Hepatocyte (in vitro differentiated cells): ENCODE results near the gene ATP6V0E1.

Experiments
- EZH2 ChIP-seq: fragments of 200-600 bp; sonication (generic); IDR thresholded peaks from 2 replicates; pipeline ENCODE4 v1.6.1; 2016; ENCODE audit warnings: antibody characterized with exemption, mild to moderate bottlenecking, borderline replicate concordance
- TF ChIP-seq, protein P1 (sequence below): fragments of 200-600 bp; sonication (generic); IDR thresholded peaks from 2 replicates; pipeline ENCODE4 v1.5.1; 2016; ENCODE audit warnings: antibody characterized with exemption, mild to moderate bottlenecking; ENCODE audit not compliant: poor library complexity

DNA sequence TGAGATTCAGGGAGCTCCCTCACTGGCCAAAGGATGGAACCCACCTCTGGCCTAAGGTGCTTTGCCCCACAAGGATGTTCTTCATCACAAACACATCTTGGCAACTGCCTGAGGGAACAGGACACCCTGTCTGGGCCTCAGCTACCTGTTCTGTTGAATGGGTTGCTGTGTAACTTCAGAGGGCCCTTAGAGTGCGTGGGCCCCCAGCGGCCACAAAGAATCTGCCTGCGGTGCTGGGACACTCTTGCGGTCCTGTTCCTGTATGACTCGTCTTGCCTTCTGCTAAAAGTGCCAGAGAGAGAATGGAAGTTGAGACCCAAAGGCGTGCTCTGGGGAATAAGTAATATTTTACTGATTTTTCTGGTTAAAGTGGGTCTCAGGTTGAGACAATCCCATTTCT is 38.4 kb upstream of the ATP6V0E1 start:
- TF ChIP-seq, protein P1, sequence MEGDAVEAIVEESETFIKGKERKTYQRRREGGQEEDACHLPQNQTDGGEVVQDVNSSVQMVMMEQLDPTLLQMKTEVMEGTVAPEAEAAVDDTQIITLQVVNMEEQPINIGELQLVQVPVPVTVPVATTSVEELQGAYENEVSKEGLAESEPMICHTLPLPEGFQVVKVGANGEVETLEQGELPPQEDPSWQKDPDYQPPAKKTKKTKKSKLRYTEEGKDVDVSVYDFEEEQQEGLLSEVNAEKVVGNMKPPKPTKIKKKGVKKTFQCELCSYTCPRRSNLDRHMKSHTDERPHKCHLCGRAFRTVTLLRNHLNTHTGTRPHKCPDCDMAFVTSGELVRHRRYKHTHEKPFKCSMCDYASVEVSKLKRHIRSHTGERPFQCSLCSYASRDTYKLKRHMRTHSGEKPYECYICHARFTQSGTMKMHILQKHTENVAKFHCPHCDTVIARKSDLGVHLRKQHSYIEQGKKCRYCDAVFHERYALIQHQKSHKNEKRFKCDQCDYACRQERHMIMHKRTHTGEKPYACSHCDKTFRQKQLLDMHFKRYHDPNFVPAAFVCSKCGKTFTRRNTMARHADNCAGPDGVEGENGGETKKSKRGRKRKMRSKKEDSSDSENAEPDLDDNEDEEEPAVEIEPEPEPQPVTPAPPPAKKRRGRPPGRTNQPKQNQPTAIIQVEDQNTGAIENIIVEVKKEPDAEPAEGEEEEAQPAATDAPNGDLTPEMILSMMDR, result no peak
- no peak for TF ChIP-seq EZH2
